Large intestine (tissue), 3 donors: ENCODE results near the gene PHYH. TPM values are rescaled to one million over a fixed set of nuclear protein-coding genes. Genes with fewer than 3 reads are reported as not detected.
"Not testable (repeated sequence)": the region's sequence is repeated elsewhere in the genome, so short reads cannot be mapped to it uniquely, and the experiment has no call there.

ENCODE experiments used
- DNase-seq, 2 donors: peaks; one replicate each; pipeline versions ENCODE4 v3.0.0 to v3.0.0-alpha.2; 2013
- H3K27ac ChIP-seq: one replicate; pipeline ENCODE4 v1.5.1; 2013; ENCODE audit warnings: low read length
- H3K27me3 ChIP-seq: 2 replicates; pipeline ENCODE4 v1.6.1; 2013; ENCODE audit warnings: low read length; ENCODE audit not compliant: control insufficient read depth, insufficient read depth
- H3K36me3 ChIP-seq: 2 replicates; pipeline ENCODE4 v1.6.1; 2013; ENCODE audit warnings: low read length; ENCODE audit not compliant: control insufficient read depth, insufficient read depth
- H3K4me1 ChIP-seq: one replicate; pipeline ENCODE4 v1.6.1; 2013; ENCODE audit warnings: low read length; ENCODE audit not compliant: control insufficient read depth, insufficient read depth
- H3K4me3 ChIP-seq: one replicate; pipeline ENCODE4 v1.5.1; 2013; ENCODE audit warnings: low read length
- H3K9me3 ChIP-seq: one replicate; pipeline ENCODE4 v1.6.1; 2013; ENCODE audit warnings: mild to moderate bottlenecking, low read depth, low read length, moderate library complexity; ENCODE audit not compliant: control insufficient read depth
- WGBS: methylation state at CpG from one replicate; pipeline ENCODE4 v1.1.5; 2013; ENCODE audit warnings: low lambda C conversion rate; ENCODE audit not compliant: insufficient coverage; 5-methylcytosine and 5-hydroxymethylcytosine counted together
- polyA plus RNA-seq: library from polyadenylated mRNA; unstranded; fragments of 120-200 nt; gene quantifications from one replicate; pipeline ENCODE4 v1.2.1, GENCODE V29; 2013

PHYH gene
- polyA plus RNA-seq, 1 donor = 39.6 TPM

DNA sequence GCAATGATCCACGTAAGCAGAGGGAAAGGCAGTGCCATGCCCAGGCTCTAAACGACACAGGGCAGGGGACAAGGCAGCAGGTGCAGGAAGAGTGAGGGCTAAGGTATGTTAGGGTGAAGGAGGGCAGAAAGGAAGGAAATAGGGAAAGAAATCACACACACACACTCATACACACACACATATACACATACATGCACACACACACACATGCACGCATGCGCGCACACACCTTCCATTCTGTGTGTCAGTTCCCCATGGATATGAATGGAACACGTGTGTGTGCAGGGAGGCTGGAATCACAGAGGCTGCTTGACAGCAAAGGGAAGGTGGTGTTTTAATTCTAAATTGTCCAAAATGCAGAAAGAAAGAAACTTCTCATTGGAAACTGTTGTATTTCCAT lies 6.2 kb upstream of the PHYH start:
- Histone ChIP-seq H3K4me1 (peaks cover 3% of the 10 kb centered on the region), H3K9me3 (no peaks in the 10 kb centered on the region), H3K27me3 (no peaks in the 10 kb centered on the region), H3K27ac (no peak overlapping the region), H3K4me3 (no peak overlapping the region), H3K36me3 (no peaks in the 10 kb centered on the region)
- no CpG with 5 or more reads among the region's 6 CpGs for WGBS
- DNase-seq = no peak

- Histone ChIP-seq H3K9me3 (no peaks in the 10 kb centered on the region), H3K36me3 (no peaks in the 10 kb centered on the region), H3K4me3 (no peak overlapping the region), H3K4me1 (peaks cover 8% of the 10 kb centered on the region), H3K27me3 (no peaks in the 10 kb centered on the region), H3K27ac (no peak overlapping the region)
- DNase-seq = no peak
- 87% methylated on average over 3 of the region's 23 CpGs for WGBS
These were observed 3.1 kb upstream of the PHYH start for GRCh38 chr10:13302821-13303555.

DNA sequence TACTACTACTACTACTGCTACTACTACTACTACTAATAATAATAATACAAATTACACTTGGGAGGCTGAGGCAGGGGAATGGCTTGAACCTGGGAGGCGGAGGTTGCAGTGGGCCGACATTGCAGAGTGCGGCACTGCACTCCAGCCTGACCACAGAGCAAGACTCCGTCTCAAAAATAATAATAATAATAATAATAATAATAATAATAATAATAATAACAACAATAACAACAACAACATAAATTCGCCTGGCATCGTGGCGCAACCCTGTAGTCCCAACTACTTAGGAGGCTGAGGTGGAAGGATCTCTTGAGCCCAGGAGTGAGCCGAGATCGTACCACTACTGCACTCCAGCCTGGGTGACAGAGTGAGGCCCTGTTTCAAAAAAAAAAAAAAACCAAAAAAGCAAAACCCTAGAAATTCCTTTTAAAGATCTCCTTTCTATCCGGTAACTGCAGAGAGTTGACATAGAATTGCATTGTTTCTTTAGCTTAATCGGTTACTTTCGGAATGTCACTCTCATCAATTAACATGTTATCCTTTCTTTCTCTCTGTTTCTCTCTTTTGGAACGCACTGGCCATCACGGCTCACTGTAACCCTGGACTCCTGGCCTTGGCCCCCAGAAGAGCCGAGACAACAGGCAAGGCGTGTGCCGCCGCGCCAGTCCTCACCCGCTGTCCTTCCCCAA lies 972 bp downstream of the PHYH start:
- peak overlapping the region; percentile 67 for H3K4me3 ChIP-seq
- peaks cover 9% of the 10 kb centered on the region for H3K36me3 ChIP-seq
- H3K27ac ChIP-seq = peak overlapping the region; percentile 75
- no peaks in the 10 kb centered on the region for H3K9me3 ChIP-seq
- peaks cover 8% of the 10 kb centered on the region for H3K4me1 ChIP-seq
- H3K27me3 ChIP-seq = no peaks in the 10 kb centered on the region
- 69% methylated on average over 3 of the region's 20 CpGs for WGBS
- no peak for DNase-seq

DNA sequence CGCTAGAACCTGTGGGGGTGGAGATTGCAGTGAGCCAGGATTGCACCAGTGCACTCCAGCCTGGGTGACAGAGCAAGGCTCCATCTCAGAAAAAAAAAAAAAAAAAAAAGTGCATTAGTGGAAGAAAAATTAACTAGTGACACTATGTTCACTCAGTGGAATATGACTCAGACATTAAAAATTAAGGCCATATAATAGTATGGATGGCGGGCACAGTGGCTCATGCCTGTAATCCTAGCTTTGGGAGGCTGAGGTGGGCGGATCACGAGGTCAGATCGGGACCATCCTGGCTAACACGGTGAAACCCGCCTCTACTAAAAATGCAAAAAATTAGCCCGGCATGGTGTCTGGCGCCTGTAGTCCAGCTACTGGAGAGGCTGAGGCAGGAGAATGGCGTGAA lies 3.4 kb downstream of the PHYH start:
- H3K4me3 ChIP-seq = no peak overlapping the region
- no peak overlapping the region for H3K27ac ChIP-seq
- H3K27me3 ChIP-seq = no peaks in the 10 kb centered on the region
- peaks cover 16% of the 10 kb centered on the region for H3K36me3 ChIP-seq
- peaks cover 7% of the 10 kb centered on the region for H3K4me1 ChIP-seq
- 100% methylated on average over 1 of the region's 10 CpGs for WGBS
- no peaks in the 10 kb centered on the region for H3K9me3 ChIP-seq
- DNase-seq = no peak

DNA sequence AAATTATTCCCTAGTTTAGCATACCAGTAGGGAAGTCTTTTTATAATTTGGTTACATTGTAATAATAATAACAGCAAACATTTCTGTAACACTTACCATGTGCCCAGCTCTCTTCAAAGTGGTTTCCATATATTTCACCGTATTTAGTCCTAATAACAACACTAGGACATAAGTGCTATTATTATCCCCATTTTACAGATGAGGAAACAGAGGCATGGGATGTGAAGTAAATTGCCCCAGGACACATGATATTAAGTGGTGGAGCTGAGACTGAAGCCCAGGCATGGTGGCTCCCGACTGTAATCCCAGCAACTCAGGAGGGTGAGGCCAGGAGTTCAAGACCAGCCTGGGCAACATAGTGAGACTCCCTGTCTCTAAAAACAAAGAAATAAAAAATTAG lies 5.1 kb downstream of the PHYH start:
- Histone ChIP-seq H3K27me3 (no peaks in the 10 kb centered on the region), H3K36me3 (peaks cover 19% of the 10 kb centered on the region), H3K27ac (no peak overlapping the region), H3K4me1 (no peaks in the 10 kb centered on the region), H3K9me3 (no peaks in the 10 kb centered on the region), H3K4me3 (no peak overlapping the region)
- no peak for DNase-seq
- no CpG with 5 or more reads among the region's 2 CpGs for WGBS

DNA sequence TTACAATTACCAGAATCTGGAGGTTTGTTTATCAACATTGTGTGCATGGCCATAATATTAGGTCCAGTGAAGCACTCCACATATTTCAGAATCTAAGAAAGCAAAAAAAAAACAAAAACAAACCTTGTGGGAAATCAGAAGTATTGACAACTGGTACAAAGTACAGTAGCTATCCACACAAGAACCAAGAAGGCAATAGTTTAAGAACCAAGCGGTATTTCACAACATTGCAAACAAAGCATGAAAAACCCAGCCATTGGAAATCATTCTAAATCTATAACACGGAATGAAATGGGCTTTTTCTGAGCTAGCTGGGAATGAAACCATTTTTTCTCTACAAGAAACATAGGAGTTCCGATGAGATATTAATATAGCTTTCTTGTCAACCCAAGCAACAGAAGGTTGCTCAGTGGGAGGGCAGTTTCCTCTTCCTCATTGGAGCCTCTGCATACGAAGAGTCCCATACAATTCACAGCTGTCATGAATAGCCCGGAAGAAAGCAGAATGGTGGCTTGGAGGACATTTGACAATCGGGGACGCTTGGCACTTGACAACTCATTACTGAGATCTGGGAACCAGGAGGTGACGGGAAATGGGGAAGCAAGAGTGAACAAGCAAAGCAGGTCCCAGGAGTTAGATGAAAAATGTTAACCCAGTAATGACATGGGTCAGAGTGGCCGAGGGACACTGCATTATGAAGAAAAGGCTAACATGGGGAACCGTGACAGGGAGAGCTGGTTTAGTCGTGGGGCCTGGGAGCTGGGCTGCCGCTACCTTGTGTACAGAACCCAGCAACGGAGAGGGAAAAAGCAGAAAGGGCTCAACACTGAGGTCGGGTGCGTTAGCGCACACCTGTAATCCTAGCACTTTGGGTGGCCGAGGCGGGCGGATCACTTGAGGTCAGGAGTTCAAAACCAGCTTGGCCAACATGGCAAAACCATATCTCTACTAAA lies 7.8 kb downstream of the PHYH start:
- H3K4me3 ChIP-seq = no peak overlapping the region
- DNase-seq = no peak
- no peaks in the 10 kb centered on the region for H3K27me3 ChIP-seq
- H3K9me3 ChIP-seq = no peaks in the 10 kb centered on the region
- 95% methylated on average over 3 of the region's 19 CpGs for WGBS
- peaks cover 19% of the 10 kb centered on the region for H3K36me3 ChIP-seq
- no peaks in the 10 kb centered on the region for H3K4me1 ChIP-seq
- H3K27ac ChIP-seq = no peak overlapping the region

GRCh38 chr10:13291061-13291460 lies 8.8 kb downstream of the PHYH start:
- Histone ChIP-seq H3K36me3 (peaks cover 19% of the 10 kb centered on the region), H3K9me3 (no peaks in the 10 kb centered on the region), H3K27me3 (no peaks in the 10 kb centered on the region), H3K4me3 (no peak overlapping the region), H3K4me1 (no peaks in the 10 kb centered on the region), H3K27ac (no peak overlapping the region)
- DNase-seq = no peak
- 93% methylated on average over 3 of the region's 4 CpGs for WGBS

DNA sequence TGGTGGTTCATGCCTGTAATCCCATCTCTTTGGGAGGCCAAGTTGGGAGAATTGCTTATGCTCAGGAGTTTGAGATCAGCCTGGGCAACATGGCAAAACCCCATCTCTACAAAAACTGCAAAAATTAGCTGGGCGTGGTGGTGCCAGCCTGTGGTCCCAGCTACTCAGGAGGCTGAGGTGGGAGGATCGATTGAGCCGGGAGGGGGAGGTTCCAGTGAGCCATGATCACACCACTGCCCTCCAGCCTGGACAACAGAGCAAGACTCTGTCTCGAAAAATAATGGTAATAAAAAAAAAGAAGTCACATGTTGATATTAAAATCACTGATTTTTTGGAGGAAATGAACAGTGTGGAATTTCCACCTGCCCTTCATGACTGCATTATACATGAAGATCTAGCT lies 15.8 kb downstream of the PHYH start:
- no peaks in the 10 kb centered on the region for H3K9me3 ChIP-seq
- no peak overlapping the region for H3K27ac ChIP-seq
- H3K27me3 ChIP-seq = no peaks in the 10 kb centered on the region
- no peak for DNase-seq
- H3K4me1 ChIP-seq = peaks cover 6% of the 10 kb centered on the region
- WGBS = 100% methylated on average over 2 of the region's 4 CpGs
- no peak overlapping the region for H3K4me3 ChIP-seq
- peaks cover 9% of the 10 kb centered on the region for H3K36me3 ChIP-seq

GRCh38 chr10:13282348-13282747 lies 17.5 kb downstream of the PHYH start:
- H3K9me3 ChIP-seq, DNase-seq, H3K4me1 ChIP-seq, H3K27ac ChIP-seq, H3K4me3 ChIP-seq, H3K27me3 ChIP-seq: not testable (repeated sequence)
- H3K36me3 ChIP-seq = peaks cover 12% of the 10 kb centered on the region
- 100% methylated on average over 1 of the region's 6 CpGs for WGBS

GRCh38 chr10:13276749-13277365 lies 23.0 kb downstream of the PHYH start:
- H3K36me3 ChIP-seq = peaks cover 12% of the 10 kb centered on the region
- no peak overlapping the region for H3K4me3 ChIP-seq
- WGBS = 92% methylated on average over 2 of the region's 4 CpGs
- no peak for DNase-seq
- peaks cover 1% of the 10 kb centered on the region for H3K4me1 ChIP-seq
- H3K9me3 ChIP-seq = no peaks in the 10 kb centered on the region
- H3K27me3 ChIP-seq = no peaks in the 10 kb centered on the region
- no peak overlapping the region for H3K27ac ChIP-seq
